Keratinocyte (primary cell): ENCODE results near the gene RNF145. TPM values are rescaled to one million over a fixed set of nuclear protein-coding genes. Genes with fewer than 3 reads are reported as not detected.
A peak's percentile ranks its signal among the peaks of the same experiment; 100 is the strongest.

Experiments used
- DNase-seq: peaks from one replicate; pipeline ENCODE4 v3.0.0-alpha.2; 2011; ENCODE audit warnings: low read depth, missing footprints, low spot score
- FAIRE-seq: peaks from 2 replicates; lab custom pipeline; 2011; peaks lifted over from hg19 to GRCh38; lab: Jason Lieb, UNC
- H2AFZ ChIP-seq: 2 replicates; pipeline ENCODE4 v1.6.0; 2012; ENCODE audit warnings: low read length, control low read depth, inconsistent platforms; ENCODE audit not compliant: control insufficient read depth
- H3K27ac ChIP-seq: 2 replicates; pipeline ENCODE4 v1.5.1; 2011; ENCODE audit warnings: low read length; ENCODE audit not compliant: control insufficient read depth, insufficient read depth
- H3K27me3 ChIP-seq: 3 replicates; pipeline ENCODE4 v1.6.0; 2011; ENCODE audit warnings: low read length; ENCODE audit not compliant: control insufficient read depth, insufficient read depth; ENCODE audit errors: extremely low read depth
- H3K36me3 ChIP-seq, 2 experiments: 2 replicates in 1 of 2; 3 replicates in 1 of 2; pipeline ENCODE4 v1.5.1; 2011; ENCODE audit warnings: low read length in 2 of 2, mild to moderate bottlenecking in 1 of 2; ENCODE audit not compliant: control insufficient read depth in 2 of 2, insufficient read depth in 2 of 2; ENCODE audit errors: extremely low read depth in 1 of 2
- H3K4me1 ChIP-seq: 3 replicates; pipeline ENCODE4 v1.5.1; 2011; ENCODE audit warnings: low read length; ENCODE audit not compliant: control insufficient read depth, insufficient read depth; ENCODE audit errors: extremely low read depth
- H3K4me2 ChIP-seq: 3 replicates; pipeline ENCODE4 v1.6.0; 2011; ENCODE audit warnings: low read depth, low read length; ENCODE audit not compliant: control insufficient read depth, insufficient read depth; ENCODE audit errors: extremely low read depth
- H3K4me3 ChIP-seq, 3 experiments: fragments of 200-600 bp in 1 of 3; sonication (generic) in 1 of 3; 2 replicates in 2 of 3; 3 replicates in 1 of 3; pipeline ENCODE4 v1.5.1; 2011 to 2016; ENCODE audit warnings: low read length in 3 of 3, mild to moderate bottlenecking in 3 of 3, control low read depth in 2 of 3, inconsistent platforms in 1 of 3, low read depth in 1 of 3, mixed read lengths in 1 of 3, mixed run types in 1 of 3, moderate library complexity in 1 of 3; ENCODE audit not compliant: control insufficient read depth in 2 of 3, insufficient read depth in 2 of 3; ENCODE audit errors: extremely low read depth in 1 of 3
- H3K79me2 ChIP-seq: 2 replicates; pipeline ENCODE4 v1.6.0; 2012; ENCODE audit warnings: low read length; ENCODE audit not compliant: control insufficient read depth, insufficient read depth
- H3K9ac ChIP-seq: 3 replicates; pipeline ENCODE4 v1.6.0; 2011; ENCODE audit warnings: low read length; ENCODE audit not compliant: control insufficient read depth, insufficient read depth; ENCODE audit errors: extremely low read depth
- H3K9me1 ChIP-seq: 3 replicates; pipeline ENCODE4 v1.6.0; 2011; ENCODE audit warnings: low read length; ENCODE audit not compliant: control insufficient read depth, insufficient read depth; ENCODE audit errors: extremely low read depth
- H3K9me3 ChIP-seq: 2 replicates; pipeline ENCODE4 v1.5.1; 2012; ENCODE audit warnings: low read depth, low read length; ENCODE audit not compliant: control insufficient read depth
- H4K20me1 ChIP-seq: 3 replicates; pipeline ENCODE4 v1.6.0; 2011; ENCODE audit warnings: low read length; ENCODE audit not compliant: control insufficient read depth, insufficient read depth; ENCODE audit errors: extremely low read depth
- CTCF ChIP-seq, 3 experiments: IDR thresholded peaks in 1 of 3; conservative IDR thresholded peaks in 1 of 3; optimal IDR thresholded peaks in 1 of 3; 2 replicates in 2 of 3; 3 replicates in 1 of 3; pipeline versions ENCODE3 to v1.5.1; 2011; ENCODE audit warnings: low read length in 3 of 3, mild to moderate bottlenecking in 3 of 3, moderate library complexity in 2 of 3, control low read depth in 1 of 3, inconsistent platforms in 1 of 3; ENCODE audit not compliant: insufficient read depth in 2 of 3; ENCODE audit errors: extremely low read depth in 1 of 3
- EZH2 ChIP-seq: IDR thresholded peaks from one replicate; pipeline ENCODE4 v1.6.1; 2012; ENCODE audit warnings: inconsistent platforms, mild to moderate bottlenecking, low read length, moderate library complexity
- dilution Hi-C: fragments of 300-500 bp; cut with MboI; formaldehyde crosslinking; loops from one replicate; pipeline ENCODE4 v1.7.0; 2020; ENCODE audit warnings: low sequenced_read_pairs; ENCODE audit not compliant: extremely low pct_ligation_motif_present
- polyA plus RNA-seq, 5 experiments: library from polyadenylated mRNA; depleted of rRNA in 3 of 5; stranded (reverse) in 3 of 5; stranded (forward) in 1 of 5; unstranded in 1 of 5; fragments of >200 nt; gene quantifications; 1 replicate in 1 of 5; 2 replicates in 3 of 5; 3 replicates in 1 of 5; pipeline versions ENCODE4 v1.2.1 to v1.2.3, GENCODE V29; 2011 to 2012; ENCODE audit warnings: missing spikeins in 2 of 5, low read depth in 1 of 5, low replicate concordance in 1 of 5

The RNF145 gene
- polyA plus RNA-seq, 1 donor (not counting 4 experiments of a cell fraction or from before 2014, with no cell fraction given), result 78.6 TPM

GRCh38 chr5:159208514-159209437 lies 577 bp downstream of the RNF145 start:
- H3K9me3 ChIP-seq, result no peaks in the 10 kb centered on the region
- no peaks in the 10 kb centered on the region for H3K9me1 ChIP-seq
- H3K27me3 ChIP-seq, result no peaks in the 10 kb centered on the region
- H3K9ac ChIP-seq, result peak overlapping the region; percentile 98
- peaks cover 51% of the 10 kb centered on the region for H3K79me2 ChIP-seq
- H3K4me2 ChIP-seq, result peak overlapping the region; percentile 81
- H3K27ac ChIP-seq, result peak overlapping the region; percentile 97
- DNase-seq, result no peak
- no peak overlapping the region for H2AFZ ChIP-seq
- H3K4me1 ChIP-seq, result peaks cover 14% of the 10 kb centered on the region
- H4K20me1 ChIP-seq, result no peaks in the 10 kb centered on the region
- FAIRE-seq, result no peak
- H3K4me3 ChIP-seq, result peak overlapping the region; percentile 86 to 96 (median 91)
- dilution Hi-C loops, result no loop called here
- H3K36me3 ChIP-seq, result no peaks in the 10 kb centered on the region
- TF ChIP-seq CTCF (optimal IDR thresholded peaks at IDR 0.05 in 1 of 3, IDR thresholded peaks at IDR 0.05 in 1 of 3, conservative IDR thresholded peaks at IDR 0.05 in 1 of 3; ENCODE audit: extremely low read depth in 1 of 3, insufficient read depth in 2 of 3, low read length in 3 of 3), result no peak

DNA sequence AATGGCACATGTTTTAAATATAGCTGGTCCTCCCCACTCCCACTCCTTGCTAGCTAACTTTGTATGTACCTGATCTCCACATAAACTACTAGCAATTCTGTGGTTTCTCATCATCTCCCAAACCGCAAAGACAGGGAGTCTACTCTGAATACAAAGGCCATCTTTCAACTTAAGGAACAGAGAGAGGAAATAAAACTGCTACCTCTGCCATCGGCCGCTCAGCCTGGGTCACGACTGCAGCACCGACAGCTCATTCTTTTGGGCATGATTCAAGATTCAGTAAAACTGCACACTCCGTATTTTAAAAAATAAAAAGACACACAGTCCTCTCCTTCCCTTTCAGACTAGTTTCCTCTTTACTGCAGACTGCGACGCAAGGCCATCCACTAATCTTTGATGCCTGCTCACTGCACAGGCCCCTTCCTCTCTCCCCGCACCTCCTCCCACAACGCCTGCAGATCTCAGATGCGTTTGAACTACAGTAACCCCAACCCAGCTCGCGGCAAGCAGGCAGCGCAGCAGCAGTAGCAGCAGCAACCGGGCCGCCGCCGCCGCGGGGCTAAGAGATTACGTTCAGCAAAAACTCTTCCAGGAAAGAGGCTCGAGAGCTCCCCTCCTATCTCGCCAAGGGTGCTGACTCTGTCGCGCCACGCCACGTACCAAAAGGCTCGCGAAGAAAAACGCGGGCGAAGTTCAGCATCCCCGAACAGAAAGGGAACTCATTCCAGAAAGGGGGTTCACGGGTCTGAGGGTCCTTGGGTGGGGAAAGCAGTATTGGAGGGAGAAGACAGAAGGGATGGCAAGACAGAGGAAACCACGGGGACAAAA lies 1.5 kb downstream of the RNF145 start:
- peak overlapping the region; percentile 86 to 96 (median 91) for H3K4me3 ChIP-seq
- peak; percentile 86 for FAIRE-seq
- H3K4me2 ChIP-seq, result peak overlapping the region; percentile 81
- H3K4me1 ChIP-seq, result peaks cover 14% of the 10 kb centered on the region
- H3K79me2 ChIP-seq, result peaks cover 60% of the 10 kb centered on the region
- H3K27ac ChIP-seq, result peak overlapping the region; percentile 97
- no peaks in the 10 kb centered on the region for H3K27me3 ChIP-seq
- peaks cover 0 to 5% of the 10 kb centered on the region in 2 experiments for H3K36me3 ChIP-seq
- peak; percentile 50 for DNase-seq
- no peaks in the 10 kb centered on the region for H4K20me1 ChIP-seq
- H3K9ac ChIP-seq, result peak overlapping the region; percentile 98
- H3K9me3 ChIP-seq, result no peaks in the 10 kb centered on the region
- no peaks in the 10 kb centered on the region for H3K9me1 ChIP-seq
- TF ChIP-seq CTCF (optimal IDR thresholded peaks at IDR 0.05 in 1 of 3, IDR thresholded peaks at IDR 0.05 in 1 of 3, conservative IDR thresholded peaks at IDR 0.05 in 1 of 3; ENCODE audit: extremely low read depth in 1 of 3, insufficient read depth in 2 of 3, low read length in 3 of 3) (no peak), EZH2 (no peak)
- dilution Hi-C loops, result no loop called here
- peak overlapping the region; percentile 31 for H2AFZ ChIP-seq
